Esophagus mucosa (tissue), 1 donor: ENCODE results near the gene SLC2A14. TPM values are rescaled to one million over a fixed set of nuclear protein-coding genes. Genes with fewer than 3 reads are reported as not detected.

ENCODE experiments used
- total RNA-seq: library from RNA; stranded (reverse); gene quantifications from one replicate; pipeline ENCODE4 v1.2.4, GENCODE V29; 2023
- donor health status: DM: yes; HTN: yes; CAD: no.

SLC2A14 gene
- total RNA-seq, 1 donor from 2014 or later = not detected

Other genes with a start within 250 kb of the SLC2A14 start
- not detected for gene APOBEC1, start 207.0 kb downstream of the SLC2A14 start, total RNA-seq
- gene GDF3, start 177.1 kb downstream of the SLC2A14 start, total RNA-seq = not detected
- not detected for gene DPPA3, start 161.5 kb downstream of the SLC2A14 start, total RNA-seq
- gene CLEC4C, start 125.5 kb downstream of the SLC2A14 start, total RNA-seq = not detected
- gene NANOGNB, start 107.7 kb downstream of the SLC2A14 start, total RNA-seq = not detected
- gene NANOG, start 83.5 kb downstream of the SLC2A14 start, total RNA-seq = 0.52 TPM
- gene SLC2A3, start 63.3 kb upstream of the SLC2A14 start, total RNA-seq = 4.9 TPM
- gene FOXJ2, start 159.8 kb upstream of the SLC2A14 start, total RNA-seq = 7.6 TPM
- 0.76 TPM for gene C3AR1, start 193.4 kb upstream of the SLC2A14 start, total RNA-seq
- gene NECAP1, start 209.4 kb upstream of the SLC2A14 start, total RNA-seq = 19.3 TPM